ENCODE measurements around the gene CTNS. TPM values are rescaled to one million over a fixed set of nuclear protein-coding genes. Genes with fewer than 3 reads are reported as not detected.

CTNS gene
- total and polyA plus RNA-seq, 2 of the 13 experiments (the other 11 are each of a cell fraction or from before 2014, with no cell fraction given): 9.5 to 13.7 TPM

DNA sequence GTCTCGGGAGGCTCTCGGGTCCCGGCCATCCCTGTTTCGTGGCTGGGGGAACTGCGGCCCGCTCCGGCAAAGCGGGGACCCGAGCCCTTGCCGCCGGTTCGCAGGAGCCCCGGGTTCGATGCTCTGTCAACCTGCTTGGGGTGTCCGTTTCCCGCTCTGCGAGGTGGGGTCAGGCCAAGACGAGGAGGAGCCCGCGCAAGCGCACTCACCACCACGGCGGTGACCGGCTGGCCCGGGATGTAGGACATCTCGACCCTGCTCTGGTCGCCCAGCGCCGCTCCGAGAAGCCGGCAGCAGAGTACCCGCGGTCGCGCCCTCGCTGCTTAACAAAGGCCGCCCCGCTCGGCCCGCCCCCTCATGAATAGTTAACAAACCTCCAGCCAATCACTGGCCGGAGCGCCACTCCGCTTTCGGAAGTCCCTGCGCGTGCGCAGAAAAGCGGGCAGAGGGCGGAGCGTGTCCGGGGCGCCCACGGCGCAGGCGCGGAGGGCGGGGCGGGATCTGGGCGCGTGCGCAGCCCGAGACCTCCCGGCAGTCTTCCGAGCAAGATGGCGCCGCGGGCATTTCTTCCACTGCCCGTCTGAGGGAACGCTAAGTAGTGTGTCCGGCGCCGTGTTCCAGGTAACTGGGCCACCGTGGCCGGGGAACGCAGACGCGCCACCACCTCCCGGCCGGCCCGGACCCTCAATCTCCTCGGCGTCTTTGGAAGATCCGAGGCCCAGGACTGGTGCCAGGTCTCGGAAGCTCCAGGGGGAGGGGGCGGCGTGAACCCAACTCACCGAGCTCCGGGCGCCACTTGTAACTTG is 31.9 kb downstream of the CTNS start, which contains the start of the genes EMC6 and TAX1BP3:
TSS of gene EMC6 (plus strand) at position 534 of the 806 bp plus-strand sequence. CDS start 335 bp downstream, outside the sequence.
TSS of gene TAX1BP3 (minus strand) at position 300 of the 806 bp plus-strand sequence. CDS start at position 248, 52 bp downstream.
- Histone ChIP-seq H3K27me3 (ENCODE audit: control insufficient read depth in 1 of 2, insufficient read depth in 2 of 2, low read length in 2 of 2) (no peaks in the 10 kb centered on the region; a peak in 1 of 5 replicates), H3K79me2 (ENCODE audit: insufficient read depth, low read length) (peaks cover 24% of the 10 kb centered on the region), H3K4me1 (ENCODE audit: insufficient read depth, low read length) (peaks cover 44% of the 10 kb centered on the region), H3K4me3 (replicated peaks in 1 of 3; ENCODE audit: insufficient read depth in 1 of 3, low read depth in 2 of 3, low read length in 3 of 3) (peak within 1 kb of the TSS; percentile 89 to 97 (median 95)), H2AFZ (ENCODE audit: low read length) (no peak within 1 kb of the TSS), H3K36me3 (replicated peaks in 1 of 2; ENCODE audit: control insufficient read depth in 1 of 2, insufficient read depth in 2 of 2, low read length in 2 of 2) (peaks cover 2 to 8% of the 10 kb centered on the region in 2 experiments; a peak in 3 of 5 replicates), H3K9ac (ENCODE audit: insufficient read depth, low read depth, low read length) (peak within 1 kb of the TSS; percentile 95), H3K9me3 (ENCODE audit: low read length) (no peaks in the 10 kb centered on the region), H3K27ac (ENCODE audit: extremely low read length, insufficient read depth, low read length) (peak within 1 kb of the TSS; percentile 96), H3K4me2 (ENCODE audit: low read depth, low read length) (peak within 1 kb of the TSS; percentile 90), H4K20me1 (ENCODE audit: insufficient read depth, low read length) (peaks cover 4% of the 10 kb centered on the region; the same call in 1 of the 2 replicates)
- DNase-seq (ENCODE audit: low spot score) (peak; percentile 95), ATAC-seq (peak; percentile 89), FAIRE-seq (peak; percentile 12)
- POLR2A ChIA-PET: interaction anchor here (0.8 to 3.6 kb wide), 20 partner anchors 10 to 178 kb away, joined by 3 to 74 read pairs (median 6); partner anchors contain the start of genes CTNS, HASPIN, NCBP3 and P2RX5
- WGBS (ENCODE audit: low lambda C conversion rate): 0% methylated on average over 3 of the region's 89 CpGs
- CTCF ChIA-PET (ENCODE audit: low intra/inter-chr PET ratio, low total read pairs): no interaction called here
- in situ Hi-C loops (cut with HindIII; ENCODE audit: extremely low pct_ligation_motif_present, low pct_unique_long_range_greater_than_20kb) (loop anchor here (10.0 kb wide), 1 partner anchor 624 kb away; no protein-coding TSS in a partner anchor), intact Hi-C loops (cut with micrococcal nuclease; ENCODE audit: unreplicated experiment) (no loop called here)
- BruUV-seq (replicated peaks): no TSS peak
- TF ChIP-seq ZNF777 (CRISPR knock-in tag; IDR thresholded peaks at IDR 0.05): peak; percentile 76
- peak; percentile 86 for TF ChIP-seq KMT2A (CRISPR knock-in tag; IDR thresholded peaks at IDR 0.05)
- peak; percentile 45; the same call in 1 of the 2 replicates for TF ChIP-seq ZBTB38 (CRISPR knock-in tag; IDR thresholded peaks at IDR 0.05)
- TF ChIP-seq SMAD3 (CRISPR knock-in tag; IDR thresholded peaks at IDR 0.05): no peak
- no peak; the same call in 1 of the 2 replicates for TF ChIP-seq ZNF678 (CRISPR knock-in tag; IDR thresholded peaks at IDR 0.05)
- TF ChIP-seq ZNF850 (CRISPR knock-in tag; conservative IDR thresholded peaks at IDR 0.05): peak; percentile 55; the same call in 1 of the 2 replicates
- peak; percentile 77 for TF ChIP-seq GTF2F1 (IDR thresholded peaks at IDR 0.05; ENCODE audit: low read length)
- peak; percentile 13; the same call in 1 of the 2 replicates for TF ChIP-seq RXRA (CRISPR knock-in tag; IDR thresholded peaks at IDR 0.05)
- TF ChIP-seq ZNF569 (CRISPR knock-in tag; IDR thresholded peaks at IDR 0.05; ENCODE audit: borderline replicate concordance): 0 out of 2 replicates have a peak, but pooled peaks have one; percentile 29
- 0 out of 2 replicates have a peak, but pooled peaks have one; percentile 3 for TF ChIP-seq RARA (CRISPR knock-in tag; IDR thresholded peaks at IDR 0.05)
- TF ChIP-seq ZNF605 (CRISPR knock-in tag; IDR thresholded peaks at IDR 0.05): peak; percentile 71; the same call in 1 of the 2 replicates
- TF ChIP-seq, protein P1, sequence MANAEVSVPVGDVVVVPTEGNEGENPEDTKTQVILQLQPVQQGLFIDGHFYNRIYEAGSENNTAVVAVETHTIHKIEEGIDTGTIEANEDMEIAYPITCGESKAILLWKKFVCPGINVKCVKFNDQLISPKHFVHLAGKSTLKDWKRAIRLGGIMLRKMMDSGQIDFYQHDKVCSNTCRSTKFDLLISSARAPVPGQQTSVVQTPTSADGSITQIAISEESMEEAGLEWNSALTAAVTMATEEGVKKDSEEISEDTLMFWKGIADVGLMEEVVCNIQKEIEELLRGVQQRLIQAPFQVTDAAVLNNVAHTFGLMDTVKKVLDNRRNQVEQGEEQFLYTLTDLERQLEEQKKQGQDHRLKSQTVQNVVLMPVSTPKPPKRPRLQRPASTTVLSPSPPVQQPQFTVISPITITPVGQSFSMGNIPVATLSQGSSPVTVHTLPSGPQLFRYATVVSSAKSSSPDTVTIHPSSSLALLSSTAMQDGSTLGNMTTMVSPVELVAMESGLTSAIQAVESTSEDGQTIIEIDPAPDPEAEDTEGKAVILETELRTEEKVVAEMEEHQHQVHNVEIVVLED (CRISPR knock-in tag; IDR thresholded peaks at IDR 0.05; ENCODE audit: borderline replicate concordance): no peak
- TF ChIP-seq ZNF124 (CRISPR knock-in tag; IDR thresholded peaks at IDR 0.05): peak; percentile 34; the same call in 1 of the 2 replicates
- peak; percentile 70; the same call in 1 of the 2 replicates for TF ChIP-seq AKAP8 (CRISPR knock-in tag; IDR thresholded peaks at IDR 0.05)
- no peak for TF ChIP-seq MTA1 (CRISPR knock-in tag; IDR thresholded peaks at IDR 0.05; ENCODE audit: borderline replicate concordance)
- TF ChIP-seq SRSF1 (optimal IDR thresholded peaks at IDR 0.05; ENCODE audit: low read depth, low read length): peak; percentile 77
- peak; percentile 88 for TF ChIP-seq ZNF350 (CRISPR knock-in tag; IDR thresholded peaks at IDR 0.05; ENCODE audit: borderline replicate concordance, low read depth)
- 0 out of 2 replicates have a peak, but pooled peaks have one; percentile 65 for TF ChIP-seq ZFP62 (CRISPR knock-in tag; IDR thresholded peaks at IDR 0.05)
- 0 out of 2 replicates have a peak, but pooled peaks have one; percentile 25 for TF ChIP-seq MXD4 (CRISPR knock-in tag; IDR thresholded peaks at IDR 0.05)
- TF ChIP-seq ZBTB25 (CRISPR knock-in tag; IDR thresholded peaks at IDR 0.05): peak; percentile 47; the same call in 1 of the 2 replicates
- TF ChIP-seq NR2F6 (IDR thresholded peaks at IDR 0.05): no peak
- TF ChIP-seq NR2F6 (CRISPR knock-in tag; IDR thresholded peaks at IDR 0.05): 0 out of 2 replicates have a peak, but pooled peaks have one; percentile 26
- peak; percentile 88 for TF ChIP-seq ZNF546 (CRISPR knock-in tag; conservative IDR thresholded peaks at IDR 0.05)
- TF ChIP-seq CENPT (CRISPR knock-in tag; IDR thresholded peaks at IDR 0.05; ENCODE audit: low read depth): 0 out of 2 replicates have a peak, but pooled peaks have one; percentile 27

Measured in HepG2 (cell line).